ENCODE measurements around the gene HSFX4.

DNA sequence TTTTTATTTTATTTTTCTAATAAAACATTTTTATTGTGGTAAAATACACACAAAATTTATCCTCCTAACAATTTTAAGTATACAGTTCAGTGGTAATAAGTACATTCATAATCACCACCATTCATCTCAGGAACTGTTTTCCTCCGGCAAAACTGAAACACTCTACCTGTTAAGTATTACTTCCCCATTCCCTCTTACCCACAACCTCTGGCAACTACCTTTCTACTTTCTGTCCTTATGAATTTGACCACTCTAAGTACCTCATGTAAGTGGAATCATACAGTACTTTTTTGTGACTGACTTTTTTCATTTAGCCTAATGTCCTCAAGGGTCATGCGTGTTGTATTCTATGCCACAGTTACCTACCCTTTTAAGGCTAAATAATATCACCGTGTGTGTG lies 21.1 kb upstream of the HSFX4 start:
- TF ChIP-seq, protein P1, sequence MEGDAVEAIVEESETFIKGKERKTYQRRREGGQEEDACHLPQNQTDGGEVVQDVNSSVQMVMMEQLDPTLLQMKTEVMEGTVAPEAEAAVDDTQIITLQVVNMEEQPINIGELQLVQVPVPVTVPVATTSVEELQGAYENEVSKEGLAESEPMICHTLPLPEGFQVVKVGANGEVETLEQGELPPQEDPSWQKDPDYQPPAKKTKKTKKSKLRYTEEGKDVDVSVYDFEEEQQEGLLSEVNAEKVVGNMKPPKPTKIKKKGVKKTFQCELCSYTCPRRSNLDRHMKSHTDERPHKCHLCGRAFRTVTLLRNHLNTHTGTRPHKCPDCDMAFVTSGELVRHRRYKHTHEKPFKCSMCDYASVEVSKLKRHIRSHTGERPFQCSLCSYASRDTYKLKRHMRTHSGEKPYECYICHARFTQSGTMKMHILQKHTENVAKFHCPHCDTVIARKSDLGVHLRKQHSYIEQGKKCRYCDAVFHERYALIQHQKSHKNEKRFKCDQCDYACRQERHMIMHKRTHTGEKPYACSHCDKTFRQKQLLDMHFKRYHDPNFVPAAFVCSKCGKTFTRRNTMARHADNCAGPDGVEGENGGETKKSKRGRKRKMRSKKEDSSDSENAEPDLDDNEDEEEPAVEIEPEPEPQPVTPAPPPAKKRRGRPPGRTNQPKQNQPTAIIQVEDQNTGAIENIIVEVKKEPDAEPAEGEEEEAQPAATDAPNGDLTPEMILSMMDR (IDR thresholded peaks at IDR 0.05): no peak
- no peak for TF ChIP-seq POLR2A (IDR thresholded peaks at IDR 0.05)
